HG02840 (cell line): ENCODE measurements around the gene WDR83.
"Not testable (repeated sequence)": the region's sequence is repeated elsewhere in the genome, so short reads cannot be mapped to it uniquely, and the experiment has no call there.

Experiments
- ATAC-seq: cut with Tn5 transposase; IDR thresholded peaks from one replicate; pipeline ENCODE4 v1.9.1; 2021; ENCODE audit warnings: mild to moderate bottlenecking, moderate library complexity, moderate number of reproducible peaks; ENCODE audit not compliant: unreplicated experiment, low FRiP score

WDR83 gene

GRCh38 chr19:12666265-12667048 is at the start of gene WDR83, which contains the start of gene MAN2B1:
Gene WDR83, plus strand, starts transcription at chr19:12666807. Its CDS starts 2,984 bp downstream, at chr19:12669791.
Gene MAN2B1, minus strand, starts transcription at chr19:12666742. Its CDS starts 41 bp downstream, at chr19:12666701.
- ATAC-seq: no peak

GRCh38 chr19:12617646-12618045 is 49.0 kb upstream of the WDR83 start:
- no peak for ATAC-seq

- ATAC-seq: not testable (repeated sequence)
Measured at GRCh38 chr19:12621253-12622024, 45.2 kb upstream of the WDR83 start.

GRCh38 chr19:12623361-12624031 is 43.1 kb upstream of the WDR83 start:
- ATAC-seq: no peak

- no peak for ATAC-seq
Measured at GRCh38 chr19:12626958-12627357, 39.6 kb upstream of the WDR83 start.

- ATAC-seq: no peak
Measured at GRCh38 chr19:12628040-12629022, 38.3 kb upstream of the WDR83 start.

- ATAC-seq: no peak
Measured at GRCh38 chr19:12629215-12629614, 37.4 kb upstream of the WDR83 start.

- ATAC-seq: no peak
Measured at GRCh38 chr19:12636631-12637030, 30.0 kb upstream of the WDR83 start.

GRCh38 chr19:12638611-12639182 is 27.9 kb upstream of the WDR83 start:
- ATAC-seq: no peak

GRCh38 chr19:12639901-12640613 is 26.6 kb upstream of the WDR83 start:
- ATAC-seq: no peak

- no peak for ATAC-seq
Measured at GRCh38 chr19:12641456-12641855, 25.2 kb upstream of the WDR83 start.

- ATAC-seq: no peak
Measured at GRCh38 chr19:12642506-12642905, 24.1 kb upstream of the WDR83 start.

- not testable (repeated sequence) for ATAC-seq
Measured at GRCh38 chr19:12643716-12644115, 22.9 kb upstream of the WDR83 start.

- ATAC-seq: no peak
Measured at GRCh38 chr19:12646551-12646950, 20.1 kb upstream of the WDR83 start.

GRCh38 chr19:12647047-12647446 is 19.6 kb upstream of the WDR83 start:
- no peak for ATAC-seq

GRCh38 chr19:12647490-12648071 is 19.0 kb upstream of the WDR83 start:
- ATAC-seq: no peak

- ATAC-seq: no peak
Measured at GRCh38 chr19:12648088-12648487, 18.5 kb upstream of the WDR83 start.

- ATAC-seq: no peak
Measured at GRCh38 chr19:12649941-12650340, 16.7 kb upstream of the WDR83 start.

GRCh38 chr19:12652219-12652618 is 14.4 kb upstream of the WDR83 start:
- ATAC-seq: no peak
